Measurements from ENCODE around the gene IQCN.

The IQCN gene

GRCh38 chr19:18284712-18285360 is 10.6 kb upstream of the IQCN start:
- Histone ChIP-seq H3K36me3 (peaks cover 11% of the 10 kb centered on the region), H3K9me3 (ENCODE audit: severe bottlenecking) (no peaks in the 10 kb centered on the region), H3K4me3 (ENCODE audit: low read depth, low read length) (no peak overlapping the region), H3K27ac (peak overlapping the region; percentile 8; the same call in 1 of the 2 replicates), H3K27me3 (ENCODE audit: insufficient read depth, low read depth, severe bottlenecking) (no peaks in the 10 kb centered on the region)
- DNase-seq, result no peak
- TF ChIP-seq CTCF (IDR thresholded peaks at IDR 0.05; ENCODE audit: low read depth, low read length), result no peak

GRCh38 chr19:18283338-18283737 is 9.1 kb upstream of the IQCN start:
- H3K27ac ChIP-seq, result peak overlapping the region; percentile 100
- no peak for TF ChIP-seq CTCF (IDR thresholded peaks at IDR 0.05; ENCODE audit: low read depth, low read length)

GRCh38 chr19:18282788-18283141 is 8.5 kb upstream of the IQCN start:
- Histone ChIP-seq H3K36me3 (peaks cover 30% of the 10 kb centered on the region), H3K4me3 (ENCODE audit: low read depth, low read length) (peak overlapping the region; percentile 52), H3K27me3 (ENCODE audit: insufficient read depth, low read depth, severe bottlenecking) (no peaks in the 10 kb centered on the region), H3K9me3 (ENCODE audit: severe bottlenecking) (no peaks in the 10 kb centered on the region), H3K27ac (peak overlapping the region; percentile 100)
- DNase-seq, result no peak
- TF ChIP-seq CTCF (IDR thresholded peaks at IDR 0.05; ENCODE audit: low read depth, low read length), result no peak

More at GRCh38 chr19:18283338-18283737, 9.1 kb upstream of the IQCN start:
- H3K27me3 ChIP-seq (ENCODE audit: insufficient read depth, low read depth, severe bottlenecking), result no peaks in the 10 kb centered on the region
- H3K4me3 ChIP-seq (ENCODE audit: low read depth, low read length), result no peak overlapping the region
- no peaks in the 10 kb centered on the region for H3K9me3 ChIP-seq (ENCODE audit: severe bottlenecking)
- peaks cover 25% of the 10 kb centered on the region for H3K36me3 ChIP-seq
- no peak for DNase-seq

GRCh38 chr19:18282021-18282787 is 8.0 kb upstream of the IQCN start:
- no peak for DNase-seq
- peak; percentile 20; the same call in 1 of the 2 replicates for TF ChIP-seq CTCF (IDR thresholded peaks at IDR 0.05; ENCODE audit: low read depth, low read length)
- Histone ChIP-seq H3K27ac (peak overlapping the region; percentile 100), H3K9me3 (ENCODE audit: severe bottlenecking) (no peaks in the 10 kb centered on the region), H3K4me3 (ENCODE audit: low read depth, low read length) (peak overlapping the region; percentile 52), H3K36me3 (peaks cover 35% of the 10 kb centered on the region), H3K27me3 (ENCODE audit: insufficient read depth, low read depth, severe bottlenecking) (no peaks in the 10 kb centered on the region)

GRCh38 chr19:18281082-18282020 is 7.1 kb upstream of the IQCN start, which contains the start of gene JUND:
JUND (minus strand) TSS chr19:18281622; CDS start chr19:18281484, 138 bp downstream.
- peak; percentile 97 for DNase-seq
- Histone ChIP-seq H3K27me3 (ENCODE audit: insufficient read depth, low read depth, severe bottlenecking) (no peaks in the 10 kb centered on the region), H3K4me3 (ENCODE audit: low read depth, low read length) (peak within 1 kb of the TSS; percentile 95), H3K36me3 (peaks cover 42% of the 10 kb centered on the region), H3K9me3 (ENCODE audit: severe bottlenecking) (no peaks in the 10 kb centered on the region), H3K27ac (peak within 1 kb of the TSS; percentile 100)
- TF ChIP-seq CTCF (IDR thresholded peaks at IDR 0.05; ENCODE audit: low read depth, low read length), result no peak

Data from WERI-Rb-1 (cell line).